ENCODE measurements around the gene CCDC24. TPM values are rescaled to one million over a fixed set of nuclear protein-coding genes. Genes with fewer than 3 reads are reported as not detected.

CCDC24 gene
- total and polyA plus RNA-seq, 9 of the 15 experiments (the other 6 are each of a cell fraction or from before 2014, with no cell fraction given): 0.31 to 4.5 (median 1.5) TPM

DNA sequence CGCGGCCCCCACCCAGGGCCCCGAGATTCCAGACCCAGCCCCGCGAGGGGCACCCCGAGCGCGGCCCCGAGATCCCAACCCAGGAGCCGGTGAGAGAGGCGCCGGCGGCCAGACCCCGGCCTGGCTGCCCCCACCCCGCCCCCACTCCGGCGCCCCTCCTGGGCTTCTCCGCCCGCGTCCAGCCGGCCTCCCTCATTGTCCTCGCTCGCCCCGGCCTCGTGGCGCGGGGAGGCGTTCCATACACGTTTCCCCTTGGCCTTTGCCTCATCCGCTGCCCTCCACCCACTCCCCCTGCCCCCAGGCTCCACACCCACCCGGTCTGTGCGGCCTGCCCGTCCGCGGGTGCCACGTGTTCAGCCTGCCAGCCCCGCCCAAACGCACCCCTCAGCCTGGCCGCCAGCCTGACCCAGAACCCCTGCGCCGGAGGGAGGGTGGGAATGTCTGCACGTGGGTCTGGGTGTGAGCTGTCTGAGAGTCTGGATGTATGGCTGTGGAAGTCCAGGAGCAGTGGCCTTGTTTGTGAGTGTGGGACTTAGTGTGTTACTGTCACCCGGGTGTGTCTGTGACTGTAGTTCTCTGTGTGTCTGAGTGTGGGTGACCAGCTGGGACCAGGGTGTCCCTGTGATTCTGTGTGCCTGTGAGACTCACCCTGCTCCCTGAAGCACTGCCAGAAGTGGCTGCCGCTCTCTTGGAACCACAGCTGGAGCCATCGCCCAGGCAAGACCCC, 11.7 kb upstream of the CCDC24 start:
- ATAC-seq (peak; percentile 27), FAIRE-seq (peak; percentile 76), DNase-seq (ENCODE audit: extremely low read depth in 1 of 4, low spot score in 3 of 4) (peak; percentile 73 to 87 (median 83))
- BruUV-seq (replicated peaks): no TSS peak
- Histone ChIP-seq H3K4me2 (ENCODE audit: insufficient read depth, low read length) (peak overlapping the region; percentile 86), H2AFZ (ENCODE audit: low read depth, low read length) (peak overlapping the region; percentile 17), H3K79me2 (ENCODE audit: control insufficient read depth, insufficient read depth, low read length) (peaks cover 81% of the 10 kb centered on the region), H3K9me3 (replicated peaks; ENCODE audit: control insufficient read depth, insufficient read depth, low read depth, low read length) (no peaks in the 10 kb centered on the region), H3K9ac (ENCODE audit: insufficient read depth in 1 of 2, low read depth in 2 of 2, low read length in 2 of 2) (peak overlapping the region; percentile 75 to 99), H4K20me1 (replicated peaks; ENCODE audit: control insufficient read depth, insufficient read depth, low read length) (peaks cover 33% of the 10 kb centered on the region), H3K4me3 (peak overlapping the region; percentile 47), H3K4me1 (replicated peaks in 1 of 2; ENCODE audit: control insufficient read depth in 2 of 2, insufficient read depth in 2 of 2, low read length in 2 of 2) (peaks cover 48 to 86% of the 10 kb centered on the region in 2 experiments), H3K36me3 (ENCODE audit: control insufficient read depth, insufficient read depth, low read length) (peaks cover 72% of the 10 kb centered on the region), H3K9me1 (ENCODE audit: control insufficient read depth, insufficient read depth, low read length) (peaks cover 21% of the 10 kb centered on the region), H3K27me3 (ENCODE audit: control insufficient read depth in 2 of 2, insufficient read depth in 2 of 2, low read length in 2 of 2) (no peaks in the 10 kb centered on the region), H3K27ac (ENCODE audit: extremely low read depth, low read depth, low read length) (peak overlapping the region; percentile 79)
- intact Hi-C loops (cut with micrococcal nuclease): no loop called here
- POLR2A ChIA-PET: interaction anchor here (1.1 kb wide), 1 partner anchor 11 kb away, joined by 3 read pairs; no protein-coding TSS in a partner anchor
- in situ Hi-C loops (cut with MboI): no loop called here
- under 1% methylated on average over 22 of the region's 45 CpGs for WGBS (ENCODE audit: insufficient coverage, low coverage, missing lambda C conversion rate)
- CTCF ChIA-PET (ENCODE audit: low intra/inter-chr PET ratio): interaction anchor here (0.6 to 1.1 kb wide), 2 partner anchors 48 to 57 kb away, joined by 3 to 5 read pairs; no protein-coding TSS in a partner anchor
- TF ChIP-seq, protein P1, sequence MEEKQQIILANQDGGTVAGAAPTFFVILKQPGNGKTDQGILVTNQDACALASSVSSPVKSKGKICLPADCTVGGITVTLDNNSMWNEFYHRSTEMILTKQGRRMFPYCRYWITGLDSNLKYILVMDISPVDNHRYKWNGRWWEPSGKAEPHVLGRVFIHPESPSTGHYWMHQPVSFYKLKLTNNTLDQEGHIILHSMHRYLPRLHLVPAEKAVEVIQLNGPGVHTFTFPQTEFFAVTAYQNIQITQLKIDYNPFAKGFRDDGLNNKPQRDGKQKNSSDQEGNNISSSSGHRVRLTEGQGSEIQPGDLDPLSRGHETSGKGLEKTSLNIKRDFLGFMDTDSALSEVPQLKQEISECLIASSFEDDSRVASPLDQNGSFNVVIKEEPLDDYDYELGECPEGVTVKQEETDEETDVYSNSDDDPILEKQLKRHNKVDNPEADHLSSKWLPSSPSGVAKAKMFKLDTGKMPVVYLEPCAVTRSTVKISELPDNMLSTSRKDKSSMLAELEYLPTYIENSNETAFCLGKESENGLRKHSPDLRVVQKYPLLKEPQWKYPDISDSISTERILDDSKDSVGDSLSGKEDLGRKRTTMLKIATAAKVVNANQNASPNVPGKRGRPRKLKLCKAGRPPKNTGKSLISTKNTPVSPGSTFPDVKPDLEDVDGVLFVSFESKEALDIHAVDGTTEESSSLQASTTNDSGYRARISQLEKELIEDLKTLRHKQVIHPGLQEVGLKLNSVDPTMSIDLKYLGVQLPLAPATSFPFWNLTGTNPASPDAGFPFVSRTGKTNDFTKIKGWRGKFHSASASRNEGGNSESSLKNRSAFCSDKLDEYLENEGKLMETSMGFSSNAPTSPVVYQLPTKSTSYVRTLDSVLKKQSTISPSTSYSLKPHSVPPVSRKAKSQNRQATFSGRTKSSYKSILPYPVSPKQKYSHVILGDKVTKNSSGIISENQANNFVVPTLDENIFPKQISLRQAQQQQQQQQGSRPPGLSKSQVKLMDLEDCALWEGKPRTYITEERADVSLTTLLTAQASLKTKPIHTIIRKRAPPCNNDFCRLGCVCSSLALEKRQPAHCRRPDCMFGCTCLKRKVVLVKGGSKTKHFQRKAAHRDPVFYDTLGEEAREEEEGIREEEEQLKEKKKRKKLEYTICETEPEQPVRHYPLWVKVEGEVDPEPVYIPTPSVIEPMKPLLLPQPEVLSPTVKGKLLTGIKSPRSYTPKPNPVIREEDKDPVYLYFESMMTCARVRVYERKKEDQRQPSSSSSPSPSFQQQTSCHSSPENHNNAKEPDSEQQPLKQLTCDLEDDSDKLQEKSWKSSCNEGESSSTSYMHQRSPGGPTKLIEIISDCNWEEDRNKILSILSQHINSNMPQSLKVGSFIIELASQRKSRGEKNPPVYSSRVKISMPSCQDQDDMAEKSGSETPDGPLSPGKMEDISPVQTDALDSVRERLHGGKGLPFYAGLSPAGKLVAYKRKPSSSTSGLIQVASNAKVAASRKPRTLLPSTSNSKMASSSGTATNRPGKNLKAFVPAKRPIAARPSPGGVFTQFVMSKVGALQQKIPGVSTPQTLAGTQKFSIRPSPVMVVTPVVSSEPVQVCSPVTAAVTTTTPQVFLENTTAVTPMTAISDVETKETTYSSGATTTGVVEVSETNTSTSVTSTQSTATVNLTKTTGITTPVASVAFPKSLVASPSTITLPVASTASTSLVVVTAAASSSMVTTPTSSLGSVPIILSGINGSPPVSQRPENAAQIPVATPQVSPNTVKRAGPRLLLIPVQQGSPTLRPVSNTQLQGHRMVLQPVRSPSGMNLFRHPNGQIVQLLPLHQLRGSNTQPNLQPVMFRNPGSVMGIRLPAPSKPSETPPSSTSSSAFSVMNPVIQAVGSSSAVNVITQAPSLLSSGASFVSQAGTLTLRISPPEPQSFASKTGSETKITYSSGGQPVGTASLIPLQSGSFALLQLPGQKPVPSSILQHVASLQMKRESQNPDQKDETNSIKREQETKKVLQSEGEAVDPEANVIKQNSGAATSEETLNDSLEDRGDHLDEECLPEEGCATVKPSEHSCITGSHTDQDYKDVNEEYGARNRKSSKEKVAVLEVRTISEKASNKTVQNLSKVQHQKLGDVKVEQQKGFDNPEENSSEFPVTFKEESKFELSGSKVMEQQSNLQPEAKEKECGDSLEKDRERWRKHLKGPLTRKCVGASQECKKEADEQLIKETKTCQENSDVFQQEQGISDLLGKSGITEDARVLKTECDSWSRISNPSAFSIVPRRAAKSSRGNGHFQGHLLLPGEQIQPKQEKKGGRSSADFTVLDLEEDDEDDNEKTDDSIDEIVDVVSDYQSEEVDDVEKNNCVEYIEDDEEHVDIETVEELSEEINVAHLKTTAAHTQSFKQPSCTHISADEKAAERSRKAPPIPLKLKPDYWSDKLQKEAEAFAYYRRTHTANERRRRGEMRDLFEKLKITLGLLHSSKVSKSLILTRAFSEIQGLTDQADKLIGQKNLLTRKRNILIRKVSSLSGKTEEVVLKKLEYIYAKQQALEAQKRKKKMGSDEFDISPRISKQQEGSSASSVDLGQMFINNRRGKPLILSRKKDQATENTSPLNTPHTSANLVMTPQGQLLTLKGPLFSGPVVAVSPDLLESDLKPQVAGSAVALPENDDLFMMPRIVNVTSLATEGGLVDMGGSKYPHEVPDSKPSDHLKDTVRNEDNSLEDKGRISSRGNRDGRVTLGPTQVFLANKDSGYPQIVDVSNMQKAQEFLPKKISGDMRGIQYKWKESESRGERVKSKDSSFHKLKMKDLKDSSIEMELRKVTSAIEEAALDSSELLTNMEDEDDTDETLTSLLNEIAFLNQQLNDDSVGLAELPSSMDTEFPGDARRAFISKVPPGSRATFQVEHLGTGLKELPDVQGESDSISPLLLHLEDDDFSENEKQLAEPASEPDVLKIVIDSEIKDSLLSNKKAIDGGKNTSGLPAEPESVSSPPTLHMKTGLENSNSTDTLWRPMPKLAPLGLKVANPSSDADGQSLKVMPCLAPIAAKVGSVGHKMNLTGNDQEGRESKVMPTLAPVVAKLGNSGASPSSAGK (IDR thresholded peaks at IDR 0.05): peak; percentile 92
- TF ChIP-seq DPF2 (IDR thresholded peaks at IDR 0.05) (peak; percentile 39; the same call in 1 of the 2 replicates), TCF7 (IDR thresholded peaks at IDR 0.05; ENCODE audit: borderline replicate concordance) (no peak), FOXJ3 (CRISPR knock-in tag; IDR thresholded peaks at IDR 0.05) (no peak), EGR1 (conservative IDR thresholded peaks at IDR 0.05) (peak; percentile 79), MAFF (IDR thresholded peaks at IDR 0.05; ENCODE audit: low read length) (no peak), HDAC1 (IDR thresholded peaks at IDR 0.05) (peak in 1 of 2 experiments; percentile 95; a peak in 2 of 4 replicates), SREBF2 (CRISPR knock-in tag; IDR thresholded peaks at IDR 0.05) (0 out of 2 replicates have a peak, but pooled peaks have one; percentile 83), ZNF217 (CRISPR knock-in tag; IDR thresholded peaks at IDR 0.05) (no peak)
